GF-D8 (cell line): ENCODE results near the gene MIGA1.
"Not testable (repeated sequence)": the region's sequence is repeated elsewhere in the genome, so short reads cannot be mapped to it uniquely, and the experiment has no call there.

Source experiments
- DNase-seq: peaks from one replicate; lab custom pipeline; 2025; lab: John Stamatoyannopoulos, UW

MIGA1 gene

DNA sequence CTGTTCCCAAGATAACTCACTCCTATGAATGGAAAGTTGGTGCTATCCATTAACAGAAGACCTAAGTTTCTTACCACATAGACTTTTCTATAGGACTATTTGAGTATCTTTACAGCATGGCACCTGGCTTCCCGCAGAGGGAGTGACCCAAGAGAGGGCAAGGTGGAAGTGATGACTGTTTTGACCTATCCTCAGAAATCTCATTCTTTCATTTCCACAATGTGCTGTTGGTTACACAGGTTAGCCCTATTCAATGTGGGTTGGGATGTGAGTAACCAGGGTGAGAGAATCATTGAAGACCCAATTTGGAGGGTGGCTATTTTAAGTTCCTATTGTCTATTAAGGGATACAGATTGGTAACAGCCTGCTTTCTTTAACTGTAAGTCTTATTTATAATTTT, 70.6 kb downstream of the MIGA1 start:
- DNase-seq = no peak

DNA sequence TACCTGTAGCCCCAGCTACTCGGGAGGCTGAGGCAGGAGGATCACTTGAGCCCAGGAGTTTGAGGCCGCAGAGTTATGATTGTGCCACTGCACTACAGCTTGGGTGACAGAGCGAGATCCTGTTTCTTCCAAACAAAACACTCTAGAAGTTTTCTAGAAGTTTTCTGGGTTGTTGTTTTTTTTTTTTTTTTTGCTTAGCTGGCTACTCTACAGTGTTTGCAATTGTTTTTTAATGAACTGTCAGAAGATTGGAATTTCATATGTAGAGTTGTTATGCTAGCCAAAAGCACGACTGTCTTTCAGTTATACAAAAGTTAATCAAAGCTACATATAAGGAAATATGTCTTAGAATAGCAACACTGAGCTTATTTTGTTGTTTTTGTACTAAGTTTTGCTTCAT, 78.1 kb downstream of the MIGA1 start:
- no peak for DNase-seq

DNA sequence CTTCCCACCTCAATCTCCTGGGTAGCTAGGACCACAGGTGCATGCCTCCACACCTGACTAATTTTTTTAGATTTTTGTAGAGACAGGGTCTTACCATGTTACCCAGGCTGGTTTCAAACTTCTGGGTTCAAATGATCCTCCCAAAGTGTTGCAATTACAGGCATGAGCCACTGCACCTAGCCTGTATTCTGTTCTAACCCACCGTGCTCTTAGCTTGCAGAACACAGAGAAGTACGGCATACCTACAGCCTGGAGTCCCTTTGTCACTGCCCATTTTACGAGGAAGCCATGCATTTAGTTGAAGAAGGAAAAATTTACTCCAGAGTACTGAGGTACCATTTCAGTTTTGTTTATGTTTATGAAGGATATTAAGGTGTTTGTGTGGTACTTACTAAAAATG, 79.3 kb downstream of the MIGA1 start:
- no peak for DNase-seq

DNA sequence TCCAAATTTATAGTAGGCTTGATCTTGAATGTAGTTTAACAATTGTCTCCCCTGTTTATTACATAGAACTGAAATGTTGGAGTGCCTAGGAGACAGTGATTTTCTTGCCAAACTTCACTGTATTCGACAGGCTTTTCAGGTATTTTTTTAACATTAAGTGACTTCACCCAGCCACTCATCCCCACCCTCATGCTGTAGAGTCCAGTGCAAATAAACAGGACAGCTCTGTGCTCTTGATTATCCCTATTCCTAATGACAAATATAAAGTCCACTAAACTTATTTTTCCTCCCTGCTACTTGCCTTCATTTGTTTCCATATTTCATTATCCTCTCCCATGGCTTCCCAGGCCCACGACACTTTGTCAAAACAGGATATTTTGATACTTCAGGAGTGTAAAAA, 79.8 kb downstream of the MIGA1 start:
- no peak for DNase-seq

DNA sequence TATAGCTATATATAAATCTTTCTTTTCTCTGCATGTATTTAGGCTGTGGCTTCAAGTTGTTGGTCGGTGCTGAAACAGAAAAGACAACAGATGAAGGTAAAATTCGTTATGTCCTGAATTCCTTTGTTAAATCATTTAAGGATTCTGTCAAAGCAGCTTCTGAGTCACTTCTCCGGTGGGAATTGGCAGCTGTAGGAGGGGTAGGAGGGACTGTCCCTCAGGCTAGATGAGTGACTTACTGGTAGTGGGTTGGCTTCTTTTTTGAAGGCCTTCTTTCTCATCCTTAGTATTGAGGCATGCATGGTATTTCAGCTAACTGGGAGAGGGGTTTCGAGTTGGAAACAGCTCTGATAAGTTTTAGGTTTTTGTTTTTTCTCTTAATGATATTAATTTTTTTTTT, 86.8 kb downstream of the MIGA1 start:
- no peak for DNase-seq

DNA sequence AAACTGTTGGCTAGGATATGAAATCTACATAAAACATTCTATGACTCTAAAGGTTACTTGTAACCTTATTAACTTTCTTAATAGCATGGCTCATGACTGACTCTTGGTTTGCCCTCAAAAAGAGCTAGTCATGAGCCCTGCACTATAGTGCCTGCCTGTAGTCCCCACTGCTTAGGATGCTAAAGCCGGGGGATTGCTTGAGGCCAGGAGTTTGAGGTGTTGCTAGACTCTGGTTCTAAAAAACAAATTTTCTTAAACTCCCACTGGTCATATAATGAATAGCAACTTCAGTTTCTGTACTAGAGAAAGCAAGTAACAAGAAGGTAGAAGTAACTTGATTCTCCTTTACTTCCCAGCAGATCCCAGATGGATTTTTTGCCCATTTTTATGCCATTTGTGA, 93.2 kb downstream of the MIGA1 start:
- no peak for DNase-seq

DNA sequence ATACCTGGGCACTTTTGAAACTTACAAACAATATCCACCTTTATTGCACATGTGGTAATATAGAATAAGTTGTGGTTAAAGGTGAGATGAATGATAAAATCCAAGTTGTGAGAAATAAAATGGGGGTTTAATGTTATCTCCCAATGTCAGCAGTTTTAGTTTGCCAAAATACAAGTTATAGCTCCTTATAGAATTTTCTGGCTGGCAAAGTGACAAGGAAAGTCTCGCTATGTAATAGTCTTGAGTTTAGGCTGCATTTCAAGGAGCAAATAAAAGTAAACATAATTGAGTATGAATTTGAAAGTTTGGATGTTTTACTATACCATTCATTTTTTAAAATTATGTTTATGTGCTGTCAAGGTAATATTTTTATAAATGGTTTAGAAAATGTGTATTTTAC, 94.0 kb downstream of the MIGA1 start:
- DNase-seq = no peak

DNA sequence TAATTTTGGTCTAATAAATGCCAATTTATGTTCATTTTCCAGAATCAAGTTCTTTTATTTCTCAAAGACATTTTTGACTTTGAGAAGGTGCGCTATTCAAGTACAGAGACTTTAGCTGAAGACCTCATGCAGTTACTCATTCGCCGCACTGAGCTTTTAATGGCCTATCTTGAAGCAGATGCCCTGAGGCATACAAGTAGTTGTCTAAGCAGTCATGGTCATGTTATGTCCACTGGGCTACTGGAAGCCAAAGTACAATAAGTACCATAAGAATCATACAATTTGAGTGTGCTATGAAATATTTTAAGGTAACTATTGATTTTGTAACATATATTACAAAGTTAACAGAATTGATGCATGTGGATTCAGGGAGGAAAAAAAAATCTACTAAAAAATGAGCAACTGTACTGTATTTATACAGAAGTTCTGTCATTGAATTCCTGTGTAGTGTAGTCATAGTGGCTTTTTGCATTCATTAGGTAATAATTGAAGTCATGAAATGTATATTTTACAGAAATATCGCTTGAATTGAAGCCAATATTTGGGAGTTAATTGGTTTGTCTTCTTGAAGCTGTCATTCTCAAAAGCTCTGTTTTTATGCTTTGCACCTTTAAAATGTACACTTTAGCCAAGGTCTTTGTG, 95.5 kb downstream of the MIGA1 start:
- no peak for DNase-seq

DNA sequence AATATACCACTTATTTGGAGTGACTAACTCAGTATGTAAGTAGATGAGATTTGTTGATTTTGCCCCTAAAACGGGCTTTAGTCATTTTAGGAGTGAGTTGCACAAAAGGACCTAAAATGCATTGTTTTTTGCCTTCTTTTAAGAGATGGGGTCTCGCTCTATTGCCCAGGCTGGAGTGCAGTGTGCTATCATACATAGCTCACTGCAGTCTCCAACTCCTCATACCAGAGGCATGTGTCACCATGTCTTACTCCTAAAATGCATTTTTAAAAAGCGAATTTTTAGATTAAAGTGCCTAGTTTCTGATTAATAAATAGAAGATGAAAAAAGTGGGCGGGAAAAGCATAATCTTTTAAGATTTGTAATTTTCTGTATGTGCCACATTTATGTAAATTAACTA, 97.4 kb downstream of the MIGA1 start:
- DNase-seq = no peak

DNA sequence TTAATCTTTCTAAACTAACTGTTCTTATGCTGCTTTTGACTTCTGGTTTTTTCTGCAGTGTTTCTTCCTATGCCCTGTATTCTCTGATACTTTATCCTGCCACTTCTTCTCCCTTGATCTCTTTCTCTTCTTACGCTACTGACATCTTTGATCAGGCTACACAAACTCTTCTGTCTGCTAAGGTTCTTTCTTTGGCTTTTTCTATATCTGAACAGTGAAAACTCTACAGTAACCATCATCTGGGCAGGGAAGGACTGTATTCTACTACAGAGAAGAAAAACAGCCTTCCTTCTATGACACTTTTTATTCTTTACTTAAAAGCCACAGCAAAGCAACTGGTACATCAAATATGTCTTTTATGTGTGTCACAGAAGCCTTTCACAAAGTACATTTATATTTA, 101.6 kb downstream of the MIGA1 start:
- DNase-seq = no peak

DNA sequence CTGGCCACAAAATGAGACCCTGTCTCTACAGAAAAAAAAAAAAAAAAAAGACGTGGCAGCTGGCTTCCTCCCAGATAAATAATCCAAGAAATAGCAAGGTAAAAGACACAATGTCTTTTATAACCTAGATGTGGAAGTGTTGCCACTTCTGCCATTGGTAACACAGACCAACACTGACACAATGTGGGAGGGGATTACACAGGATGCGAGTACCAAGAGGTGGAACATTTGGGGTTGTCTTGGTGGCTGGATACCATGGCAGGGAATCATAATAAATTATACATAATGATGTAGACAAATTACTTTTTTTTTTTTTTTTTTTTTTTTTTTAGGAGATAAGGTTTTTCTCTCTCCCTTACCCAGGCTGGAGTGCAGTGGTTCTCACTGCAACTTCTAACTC, 103.0 kb downstream of the MIGA1 start:
- DNase-seq = no peak

DNA sequence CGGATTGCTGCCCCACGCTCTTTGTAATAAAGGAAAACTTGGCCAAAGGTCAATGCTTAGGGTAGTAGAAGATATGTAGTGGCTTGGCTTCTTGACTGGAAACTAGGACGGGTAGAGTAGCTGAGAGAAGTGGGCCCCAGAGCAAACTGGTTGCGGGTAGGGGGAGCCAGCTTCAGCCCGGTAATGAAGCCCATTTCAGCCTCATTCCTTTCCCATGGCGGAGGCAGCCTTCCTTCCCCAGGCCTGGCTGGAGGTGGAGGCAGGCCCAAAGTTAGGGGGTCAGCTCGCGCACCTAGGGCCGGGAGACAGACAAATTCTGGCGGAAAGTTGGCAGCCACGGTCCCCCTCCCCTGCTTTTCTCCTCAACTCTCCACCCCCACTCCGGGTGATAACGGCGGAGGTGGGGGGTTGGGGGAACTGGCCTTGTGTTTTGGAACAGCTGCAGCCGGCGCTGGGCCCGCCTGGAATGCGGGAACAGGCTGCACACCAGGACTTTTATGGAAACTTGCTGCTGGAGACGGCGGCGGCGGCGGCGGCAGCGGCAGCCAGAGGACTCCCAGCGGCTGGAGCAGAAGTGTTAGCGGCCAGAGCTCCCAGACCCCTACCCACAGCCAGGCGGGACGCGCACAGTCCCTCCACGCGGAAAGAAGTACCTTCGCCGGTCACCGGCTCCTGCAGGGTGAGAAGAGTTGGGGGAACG, 108.8 kb downstream of the MIGA1 start, which contains the start of gene NEXN:
NEXN (plus strand) TSS at position 544 of the 700 bp plus-strand sequence. CDS start 27,483 bp downstream, outside the sequence.
- no peak for DNase-seq

DNA sequence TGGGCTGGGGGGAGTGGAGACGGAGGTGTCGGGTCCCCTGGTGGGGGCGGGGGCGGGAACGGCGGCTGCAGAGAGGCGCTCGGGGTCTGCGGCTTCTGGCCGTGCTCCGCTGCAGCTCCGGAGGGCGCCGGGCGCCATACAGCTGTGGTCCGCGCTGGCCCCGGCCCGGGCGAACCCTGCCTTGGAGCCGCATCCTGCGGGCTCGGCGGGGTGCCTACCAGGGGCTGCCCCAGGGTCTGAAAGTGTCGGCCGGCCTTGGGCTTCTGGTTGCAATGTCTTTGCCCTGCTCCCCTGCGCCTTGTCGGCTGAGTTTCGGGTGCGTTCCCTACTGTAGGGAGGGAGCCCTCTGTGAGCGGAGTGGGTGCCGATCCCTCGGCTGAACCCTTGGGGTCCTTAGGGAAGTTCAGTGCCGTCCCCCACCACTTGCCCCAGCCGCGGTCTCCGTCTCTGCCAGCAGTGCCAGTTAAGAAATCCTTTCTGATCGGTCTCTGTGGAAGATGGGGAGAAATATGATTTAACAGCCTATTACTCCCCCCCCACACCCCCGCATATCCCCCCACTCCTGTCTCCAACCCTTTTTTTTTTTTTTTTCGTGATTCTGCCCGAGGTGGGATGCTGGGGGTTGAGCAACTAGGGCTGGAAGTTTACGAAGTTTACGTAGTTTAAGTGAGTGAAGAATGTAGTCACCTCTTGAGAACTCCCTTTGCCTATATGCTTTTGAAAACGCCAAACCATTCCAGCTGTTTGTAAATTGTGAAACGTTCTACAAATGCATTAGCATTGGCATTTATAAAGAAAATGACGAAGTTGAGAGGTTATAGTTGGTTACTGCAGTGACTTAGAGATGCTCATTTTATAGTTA, 109.6 kb downstream of the MIGA1 start:
- no peak for DNase-seq

DNA sequence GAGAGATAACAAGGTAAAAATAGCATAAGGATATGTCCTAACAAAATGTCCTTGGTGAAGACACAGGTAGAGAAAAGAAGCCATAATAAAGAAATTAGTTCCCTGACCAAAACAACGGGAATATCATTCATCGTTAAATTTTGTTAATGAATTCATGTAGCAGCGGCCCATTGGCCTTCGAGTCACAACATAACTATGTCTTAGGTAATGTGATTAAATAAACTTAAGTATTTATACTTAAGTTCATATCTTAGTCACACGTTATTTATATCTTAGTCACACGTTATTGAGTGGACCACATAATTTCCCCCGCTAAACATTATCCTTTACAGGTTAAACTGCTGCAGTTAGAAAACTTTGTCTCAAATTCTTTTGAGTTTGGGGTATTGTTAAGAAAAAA, 110.2 kb downstream of the MIGA1 start:
- DNase-seq = no peak

DNA sequence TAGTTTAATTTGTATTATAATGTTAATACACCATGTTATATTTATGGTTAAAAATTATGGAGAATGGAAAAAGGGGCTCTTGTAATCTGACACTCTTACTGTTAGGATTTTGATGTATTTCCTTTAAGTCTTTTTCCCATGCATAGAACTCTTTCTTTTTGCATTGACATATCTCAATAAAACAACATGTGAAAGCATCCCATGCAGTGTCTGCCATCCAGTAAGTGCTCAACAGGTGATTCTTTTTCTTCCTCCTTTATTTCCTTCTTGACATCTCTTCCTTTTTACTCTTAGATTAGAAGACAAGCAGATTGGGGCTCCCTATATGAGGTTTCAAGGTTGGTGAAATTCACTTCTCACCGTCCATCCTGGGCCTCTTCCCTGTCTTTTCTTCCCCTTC, 111.8 kb downstream of the MIGA1 start:
- DNase-seq = no peak

DNA sequence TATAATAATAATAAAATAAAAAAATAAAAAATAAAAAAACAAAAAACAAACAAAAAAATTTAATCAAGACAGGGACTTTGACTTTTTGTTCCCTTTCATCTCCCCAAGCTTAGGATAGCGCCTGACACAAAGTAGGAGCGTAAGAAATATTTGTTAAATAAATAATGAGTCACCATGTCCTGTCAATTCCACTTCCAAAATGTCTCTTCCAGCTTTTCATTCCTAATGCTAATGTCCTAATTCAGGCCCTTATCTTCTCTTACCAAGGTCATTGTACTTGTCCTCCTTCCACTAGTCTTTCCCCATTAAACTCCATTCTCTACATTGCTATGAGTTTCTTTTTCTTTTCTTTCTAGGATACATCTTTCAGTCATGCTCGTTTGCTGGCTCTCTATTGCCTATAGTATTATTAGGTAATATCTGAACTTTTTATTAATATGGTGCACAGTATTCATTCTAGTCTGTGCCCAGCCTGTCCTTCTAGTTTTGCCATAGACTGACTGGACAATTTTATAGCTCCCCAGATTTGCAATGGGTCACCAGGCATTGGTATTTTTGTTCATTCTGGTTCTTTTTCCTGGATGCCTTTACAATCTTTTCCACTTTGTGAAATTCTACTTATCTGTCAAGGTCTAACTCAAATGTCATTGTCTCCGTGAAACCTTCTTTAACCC, 120.3 kb downstream of the MIGA1 start:
- no peak for DNase-seq

DNA sequence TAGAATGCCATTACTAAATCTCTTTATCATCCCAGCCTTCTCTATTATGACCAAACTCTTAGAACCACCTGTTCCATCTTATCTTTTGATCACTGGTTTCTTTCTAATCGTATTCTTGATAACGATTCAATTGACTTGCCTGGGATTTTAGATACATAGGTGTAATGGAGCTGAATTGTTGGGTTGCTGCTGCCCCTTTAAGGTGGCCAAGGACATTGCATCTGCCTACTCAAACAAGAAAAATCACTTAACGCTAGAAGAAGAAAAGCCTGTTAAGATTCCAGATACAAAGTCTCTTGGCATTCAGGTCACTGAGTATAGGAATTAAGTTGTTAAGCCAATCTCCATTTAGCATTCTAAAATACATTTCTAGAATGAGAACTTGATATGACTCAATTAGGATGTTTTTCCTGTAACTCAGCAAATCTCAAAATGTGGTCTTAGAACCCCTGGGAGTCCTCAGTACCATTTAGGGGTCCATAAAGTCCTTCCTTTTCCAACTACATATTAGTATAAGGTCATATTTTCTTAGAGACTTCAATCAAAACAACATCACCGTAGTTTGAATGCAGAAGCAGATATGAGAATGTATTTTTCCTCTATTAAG, 121.3 kb downstream of the MIGA1 start:
- DNase-seq = no peak

DNA sequence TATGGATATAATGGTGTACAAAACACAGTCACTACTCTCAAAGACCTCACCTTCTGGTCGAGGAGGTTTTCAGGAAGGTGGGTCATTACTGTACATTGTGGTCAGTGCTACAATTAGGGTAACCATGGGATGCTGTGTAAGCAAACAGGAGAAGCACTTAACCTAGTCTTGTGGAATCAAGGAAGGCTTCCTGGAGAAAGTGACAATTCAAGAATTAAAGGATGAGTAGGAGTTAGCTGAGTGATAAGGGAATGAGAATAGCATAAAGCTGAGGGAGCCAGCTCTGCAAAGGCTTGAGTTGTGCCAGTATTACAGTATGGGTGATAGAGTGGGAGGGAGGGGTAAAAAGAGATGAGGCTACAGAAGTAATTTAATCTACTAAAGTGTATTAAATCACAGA, 126.2 kb downstream of the MIGA1 start:
- DNase-seq = no peak

DNA sequence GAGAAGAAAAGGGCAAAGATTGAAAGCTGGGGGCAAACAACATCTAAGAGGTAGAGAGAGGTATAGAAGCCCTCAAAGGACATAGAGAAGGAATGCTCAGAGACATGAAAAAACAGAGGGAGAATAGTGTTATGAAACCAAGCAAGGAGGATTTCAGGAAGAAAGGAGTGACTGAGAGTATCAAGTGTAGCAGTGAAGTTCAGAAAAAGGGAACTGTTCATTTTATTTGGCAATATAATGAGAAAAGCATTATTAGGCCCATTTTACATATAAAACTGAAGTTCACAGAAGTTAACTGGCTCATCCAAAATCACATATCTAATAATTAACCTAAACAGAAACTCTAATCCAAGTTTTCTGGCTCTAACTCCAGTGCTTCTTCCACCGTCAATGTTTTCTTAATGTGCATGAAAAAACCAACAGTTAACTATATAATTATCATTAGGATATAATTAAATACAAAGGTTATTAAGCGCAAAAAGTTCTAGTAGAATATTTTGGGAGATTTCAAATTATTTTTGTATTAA, 126.6 kb downstream of the MIGA1 start:
- no peak for DNase-seq

DNA sequence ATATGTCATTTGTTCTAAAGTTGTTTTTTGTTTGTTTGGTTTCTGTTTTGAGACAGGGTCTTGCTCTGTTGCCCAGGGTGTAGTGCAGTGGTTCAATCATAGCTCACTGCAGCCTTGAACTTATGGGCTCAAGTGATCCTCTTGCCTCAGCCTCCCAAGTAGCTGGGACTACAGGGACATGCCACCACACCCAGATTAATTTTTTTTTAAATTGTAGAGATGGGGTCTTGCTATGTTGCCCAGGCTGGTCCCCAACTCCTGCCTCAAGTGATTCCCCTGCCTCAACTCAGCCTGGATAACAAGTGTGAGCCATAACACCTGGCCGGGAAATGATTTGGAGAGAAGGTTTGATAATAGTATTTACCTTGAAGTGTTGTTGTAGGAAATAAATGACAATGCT, 127.2 kb downstream of the MIGA1 start:
- DNase-seq = no peak

DNA sequence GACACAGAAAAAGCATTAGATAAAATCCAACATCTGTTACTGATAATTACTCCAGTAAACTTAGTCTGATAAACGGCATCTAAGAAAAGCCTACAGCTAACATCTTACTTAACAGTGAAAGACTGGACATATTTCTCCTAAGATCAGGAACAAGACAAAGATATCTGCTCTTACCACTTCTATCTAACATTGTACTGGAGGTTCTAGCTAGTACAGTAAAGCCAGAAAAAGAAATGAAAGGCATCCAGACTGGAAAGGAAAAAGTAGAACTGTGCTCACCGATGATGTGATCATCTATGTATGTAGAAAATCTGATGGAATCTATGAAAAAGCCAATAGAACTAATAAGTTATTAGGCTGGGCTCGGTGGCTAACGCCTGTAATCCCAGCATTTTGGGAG, 130.7 kb downstream of the MIGA1 start:
- no peak for DNase-seq

DNA sequence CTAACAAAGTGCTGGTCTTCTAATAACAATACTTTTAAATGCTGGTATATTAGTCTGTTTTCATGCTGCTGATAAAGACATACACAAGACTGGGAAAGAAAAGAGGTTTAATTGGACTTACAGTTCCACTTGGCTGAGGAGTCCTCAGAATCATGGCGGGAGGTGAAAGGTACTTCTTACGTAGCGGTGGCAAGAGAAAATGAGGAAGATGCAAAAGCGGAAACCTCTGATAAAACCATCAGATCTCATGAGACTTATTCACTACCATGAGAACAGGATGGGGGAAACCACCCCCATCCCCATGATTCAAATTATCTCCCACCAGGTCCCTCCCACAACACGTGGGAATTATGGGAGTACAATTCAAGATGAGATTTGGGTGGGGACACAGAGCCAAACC, 139.5 kb downstream of the MIGA1 start:
- not testable (repeated sequence) for DNase-seq
